Adrenal gland (tissue), 5 donors: ENCODE results near the gene UBR3.

Experiments used
- CTCF ChIP-seq, 6 experiments: fragments of 450-650 bp in 4 of 6; fragments of 200-600 bp in 2 of 6; sonication (generic) in 1 of 6; IDR thresholded peaks; 1 replicate in 5 of 6; 2 replicates in 1 of 6; pipeline versions ENCODE4 v1.5.1 to v1.8.0; 2016 to 2021; ENCODE audit warnings: antibody characterized with exemption in 6 of 6, mild to moderate bottlenecking in 2 of 6, moderate library complexity in 1 of 6
- POLR2A ChIP-seq, 2 donors: fragments of 450-650 bp; IDR thresholded peaks; one replicate each; pipeline ENCODE4 v1.6.1; 2017; ENCODE audit warnings: antibody characterized with exemption in 2 of 2, mild to moderate bottlenecking in 2 of 2, moderate library complexity in 1 of 2
- donor health status: DM: no; HTN: no; CAD: no.

- TF ChIP-seq POLR2A (IDR thresholded peaks at IDR 0.05) (no peak), CTCF (IDR thresholded peaks at IDR 0.05) (no peak)
These were observed 137.5 kb downstream of the UBR3 start for GRCh38 chr2:169964740-169965139.
